NCI-H1694 treated with DMSO at 0.1 percent for 48 hours (cell line): ENCODE results near the gene MEDAG.
"Not testable (repeated sequence)": the region's sequence is repeated elsewhere in the genome, so short reads cannot be mapped to it uniquely, and the experiment has no call there.

ENCODE experiments used
- DNase-seq: peaks from one replicate; lab custom pipeline; 2025; lab: John Stamatoyannopoulos, UW

The MEDAG gene

GRCh38 chr13:30907121-30907861, 1.2 kb downstream of the MEDAG start:
- DNase-seq = no peak

DNA sequence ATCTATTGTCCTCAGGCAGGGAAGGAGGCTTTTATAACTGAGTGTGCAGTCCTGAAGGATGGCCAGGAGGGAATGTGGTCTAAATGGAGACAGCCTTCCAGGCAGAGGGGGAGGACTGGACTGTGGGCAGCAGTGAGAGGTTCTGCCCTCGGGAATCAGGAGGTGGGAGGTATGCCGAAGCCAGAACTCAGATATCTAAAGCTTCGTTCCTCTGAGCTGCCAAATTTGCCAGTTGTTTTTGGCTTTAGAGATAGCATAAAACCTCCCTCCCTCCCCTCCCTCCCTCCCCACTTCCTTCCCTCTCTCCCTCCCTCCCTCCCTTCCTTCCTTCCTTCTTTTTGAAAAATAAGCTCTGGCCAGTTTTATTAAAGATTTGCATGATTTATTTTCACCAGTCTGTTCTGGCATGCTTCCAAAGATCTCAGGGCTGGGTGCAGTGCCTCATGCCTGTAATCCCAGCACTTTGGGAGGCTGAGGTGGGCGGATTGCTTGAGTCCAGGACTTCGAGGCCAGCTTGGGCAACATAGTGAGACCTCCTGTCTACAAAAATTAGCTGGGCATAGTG, 2.4 kb downstream of the MEDAG start:
- no peak for DNase-seq

DNA sequence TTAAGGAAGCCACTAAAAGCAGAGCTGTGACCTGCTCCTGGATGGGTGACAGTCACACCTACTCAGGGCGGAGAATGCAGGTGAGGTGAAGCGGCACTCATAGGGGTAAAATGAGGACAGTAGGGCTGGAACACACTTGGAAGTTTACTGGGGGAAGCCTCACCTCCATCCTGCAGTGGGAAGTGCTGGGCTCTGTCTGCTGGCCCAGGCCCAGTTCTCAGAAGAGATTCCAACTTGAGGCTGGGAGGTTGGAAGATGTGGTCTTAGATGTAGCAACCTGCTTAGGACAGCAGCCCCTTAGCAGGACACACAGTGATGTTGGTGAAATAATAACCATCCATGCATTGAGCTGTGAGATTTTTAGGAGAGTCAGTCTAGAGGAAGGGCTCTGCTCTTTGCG, 4.6 kb downstream of the MEDAG start:
- no peak for DNase-seq

GRCh38 chr13:30915691-30916541, 9.8 kb downstream of the MEDAG start:
- no peak for DNase-seq

- no peak for DNase-seq
Observed at GRCh38 chr13:30916991-30917390, 10.9 kb downstream of the MEDAG start.

DNA sequence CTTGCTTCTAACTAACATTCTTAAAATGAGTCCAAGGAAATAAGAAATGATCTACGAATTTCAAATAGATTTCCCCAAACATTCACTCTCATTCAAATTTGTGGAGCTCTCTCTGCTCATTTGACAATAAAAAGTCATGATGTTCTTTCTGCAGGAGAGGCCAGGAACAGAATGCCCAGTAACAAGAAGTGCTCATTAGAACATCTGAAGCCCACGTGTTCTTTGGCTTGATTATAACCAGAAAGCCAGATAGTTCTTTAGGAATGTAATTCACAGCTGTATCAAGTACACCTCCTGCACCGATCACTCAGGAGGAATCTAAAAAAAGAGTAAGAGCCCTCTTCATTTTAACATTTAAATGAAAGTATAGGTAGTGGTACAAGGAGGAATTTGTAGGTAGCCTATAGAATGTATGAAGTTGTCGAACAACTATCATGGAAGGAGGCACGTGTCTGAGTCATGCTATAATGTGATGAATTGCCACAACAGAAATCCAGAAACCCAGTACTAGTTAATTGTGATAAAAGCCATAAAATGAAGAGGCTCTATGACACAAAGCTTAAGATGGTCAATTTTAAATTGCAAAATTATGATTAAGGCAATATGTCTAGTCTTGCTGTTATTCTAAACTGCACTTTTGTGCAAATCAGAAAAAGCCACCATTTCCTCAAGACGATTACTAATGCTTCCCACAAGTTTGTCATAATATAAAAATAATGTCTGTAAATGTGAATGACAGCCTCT, 12.8 kb downstream of the MEDAG start:
- DNase-seq = no peak

DNA sequence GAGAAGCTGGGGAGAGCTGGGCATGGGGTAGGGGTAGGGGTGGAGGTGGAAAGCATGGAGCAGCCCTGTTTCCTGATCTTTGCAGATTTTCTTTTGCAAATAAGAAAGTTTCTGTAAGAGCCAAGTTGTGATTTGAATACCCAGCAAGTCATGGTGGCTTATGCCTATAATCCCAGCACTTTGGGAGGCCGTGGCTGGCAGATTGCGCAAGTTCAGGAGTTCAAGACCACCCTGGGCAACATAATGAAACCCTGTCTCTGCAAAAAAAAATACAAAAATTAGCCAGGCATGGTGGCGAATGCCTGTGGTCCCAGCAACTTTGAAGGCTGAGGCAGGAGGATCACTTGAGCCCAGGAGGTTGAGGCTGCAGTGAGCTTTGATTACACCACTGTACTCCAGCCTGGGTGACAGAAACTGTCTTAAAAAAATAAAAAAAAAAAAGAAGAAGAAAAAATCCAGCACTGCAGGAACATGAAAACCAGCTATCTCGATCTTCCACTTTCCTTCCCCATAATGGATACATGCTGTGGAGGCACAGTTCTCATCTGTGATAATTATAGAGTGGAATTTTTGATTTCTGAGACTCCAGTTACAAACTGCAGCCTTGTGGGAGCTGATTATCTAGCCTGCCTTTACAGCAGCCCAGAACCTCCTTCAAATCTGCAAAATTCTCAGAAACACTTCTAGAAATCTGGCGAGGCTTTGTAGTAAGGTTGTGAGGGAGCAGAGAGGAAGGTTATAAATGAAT, 14.3 kb downstream of the MEDAG start:
- no peak for DNase-seq

- no peak for DNase-seq
Observed at GRCh38 chr13:30923418-30923817, 17.3 kb downstream of the MEDAG start.

DNA sequence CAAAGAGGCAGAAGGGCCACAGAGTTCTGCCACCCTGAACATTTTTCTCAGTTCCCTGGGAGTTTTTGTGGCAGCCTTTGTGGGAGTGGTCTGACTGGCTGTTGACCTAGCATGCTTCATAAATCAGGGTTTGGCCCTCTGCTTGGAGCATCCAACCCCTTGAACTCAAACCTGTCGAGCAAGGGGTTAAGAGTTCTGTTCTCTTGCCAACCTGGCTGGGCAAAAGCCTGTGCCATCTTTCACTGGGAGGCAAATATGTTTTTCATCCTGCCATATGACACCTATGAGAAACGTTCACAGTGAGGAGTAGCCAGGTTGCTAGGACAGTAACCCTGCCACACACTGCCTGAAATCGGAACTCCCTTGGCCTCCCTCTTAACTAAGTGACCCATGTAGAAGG, 18.6 kb downstream of the MEDAG start:
- no peak for DNase-seq

DNA sequence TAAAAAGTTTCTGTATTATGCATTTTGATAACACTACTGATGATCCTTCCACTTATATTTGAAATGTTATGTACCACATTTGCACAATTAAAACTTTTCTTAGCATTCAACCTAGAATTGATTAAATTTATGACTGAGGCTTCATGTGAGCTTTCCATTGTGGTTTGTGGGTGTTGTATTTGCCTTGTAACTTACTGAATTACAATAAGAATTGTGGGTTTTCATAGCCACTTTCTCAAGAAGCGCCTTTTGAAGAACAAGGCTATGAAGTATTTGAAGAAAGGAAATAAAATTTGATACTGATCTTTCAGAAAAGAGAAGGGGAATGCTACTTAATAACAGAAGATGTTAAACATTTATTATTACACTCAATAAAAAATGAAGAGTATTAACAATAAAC, 19.4 kb downstream of the MEDAG start:
- DNase-seq = no peak

GRCh38 chr13:30926781-30927180, 20.7 kb downstream of the MEDAG start:
- DNase-seq = no peak

- DNase-seq = not testable (repeated sequence)
Observed at GRCh38 chr13:30927188-30927587, 21.1 kb downstream of the MEDAG start.

DNA sequence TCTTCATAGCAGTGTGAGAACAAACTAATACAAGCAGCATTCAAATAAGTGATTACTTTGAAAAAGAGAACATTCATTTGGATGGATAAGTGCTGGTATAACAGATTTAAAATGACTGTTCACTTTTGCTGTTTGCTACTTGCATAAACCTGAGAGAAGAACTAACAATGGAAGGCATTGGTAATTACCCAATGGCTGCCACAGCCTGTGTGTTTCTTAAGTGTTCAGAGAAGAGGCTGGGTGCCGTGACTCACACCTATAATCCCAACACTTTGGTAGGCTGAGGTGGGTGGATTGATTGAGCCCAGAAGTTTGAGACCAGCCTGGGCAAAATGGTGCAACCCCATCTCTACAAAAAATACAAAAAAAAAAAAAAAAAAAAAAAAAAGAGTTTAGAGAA, 21.5 kb downstream of the MEDAG start:
- no peak for DNase-seq

GRCh38 chr13:30928978-30929377, 22.9 kb downstream of the MEDAG start:
- DNase-seq = no peak

- DNase-seq = no peak
Observed at GRCh38 chr13:30932481-30933353, 26.6 kb downstream of the MEDAG start, which contains the start of gene TEX26. TSS of gene TEX26 (plus strand) at chr13:30932656. CDS start at chr13:30932716, 60 bp downstream.

DNA sequence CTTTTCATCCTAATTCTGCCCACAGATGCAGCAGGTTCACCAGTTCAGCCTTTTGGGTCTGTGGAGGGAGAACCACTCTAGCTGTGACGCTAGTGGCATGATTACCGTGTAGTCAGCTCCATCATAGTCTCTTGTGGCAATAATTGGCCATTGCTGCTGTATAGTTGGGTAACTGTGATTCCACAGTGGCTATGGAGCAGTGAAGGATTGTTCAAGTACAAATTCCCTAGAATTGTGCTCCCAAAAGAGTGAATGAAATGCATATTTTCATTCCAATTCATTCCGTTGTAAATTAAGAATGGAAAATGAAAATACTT, 27.2 kb downstream of the MEDAG start:
- no peak for DNase-seq

DNA sequence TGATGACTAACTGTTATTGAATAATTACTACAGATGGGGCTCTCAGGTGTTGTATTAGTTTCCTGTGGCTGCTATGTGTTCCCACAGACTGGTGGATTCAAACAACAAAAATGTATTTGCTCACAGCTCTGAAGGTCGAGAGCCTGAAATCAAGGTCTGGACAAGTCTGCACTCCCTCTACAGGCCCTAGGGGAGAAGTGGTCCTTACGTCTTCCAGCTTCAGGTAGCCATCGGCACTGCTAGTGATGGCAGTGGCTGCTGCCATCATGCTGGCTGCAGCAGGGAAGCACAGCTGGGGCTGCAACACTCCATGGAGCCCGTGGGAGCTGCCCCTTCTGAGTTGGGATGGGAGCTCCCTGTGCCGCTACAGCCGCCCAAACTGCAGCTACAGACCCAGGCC, 28.3 kb downstream of the MEDAG start:
- DNase-seq = no peak

DNA sequence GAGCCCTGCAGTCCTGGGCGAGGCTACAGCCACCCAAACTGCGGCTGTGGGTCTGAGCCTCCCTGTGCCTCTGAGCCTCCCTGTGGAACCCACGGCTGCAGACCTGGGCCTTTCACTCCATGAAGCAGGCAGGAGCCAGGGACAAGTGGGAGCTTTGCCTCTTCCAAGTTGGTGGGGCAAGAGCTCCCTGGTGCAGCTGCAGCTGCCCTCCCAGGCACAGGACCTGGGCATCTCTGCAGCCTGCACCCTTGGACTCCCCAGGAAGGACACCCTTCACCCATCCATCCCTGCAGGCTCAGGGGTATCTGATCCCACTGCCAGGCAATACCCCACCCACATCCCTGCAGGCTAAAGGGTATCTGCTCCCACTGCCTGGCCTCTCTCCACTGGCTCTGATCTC, 28.7 kb downstream of the MEDAG start:
- no peak for DNase-seq

GRCh38 chr13:30936971-30937370, 30.9 kb downstream of the MEDAG start:
- DNase-seq = no peak

DNA sequence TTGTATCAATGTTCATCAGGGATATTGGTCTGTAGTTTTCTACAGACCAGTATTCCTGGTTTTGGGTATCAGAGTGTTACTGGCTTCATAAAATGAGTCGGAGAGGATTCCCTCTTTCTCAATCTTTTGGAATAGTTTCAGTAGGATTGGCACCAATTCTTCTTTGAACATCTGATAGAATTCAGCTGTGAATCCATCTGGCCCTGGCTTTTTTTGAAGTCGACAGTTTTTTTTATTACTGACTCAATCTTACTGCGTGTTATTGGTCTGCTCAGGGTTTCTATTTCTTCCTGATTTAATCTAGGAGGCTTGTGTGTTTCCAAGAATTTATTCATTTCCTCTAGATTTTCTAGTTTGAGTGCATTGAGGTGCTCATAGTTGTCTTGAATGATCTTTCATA, 37.8 kb downstream of the MEDAG start:
- no peak for DNase-seq
